Measurements from ENCODE around the gene EIF5AL1.
"Not testable (repeated sequence)": the region's sequence is repeated elsewhere in the genome, so short reads cannot be mapped to it uniquely, and the experiment has no call there.

The EIF5AL1 gene

DNA sequence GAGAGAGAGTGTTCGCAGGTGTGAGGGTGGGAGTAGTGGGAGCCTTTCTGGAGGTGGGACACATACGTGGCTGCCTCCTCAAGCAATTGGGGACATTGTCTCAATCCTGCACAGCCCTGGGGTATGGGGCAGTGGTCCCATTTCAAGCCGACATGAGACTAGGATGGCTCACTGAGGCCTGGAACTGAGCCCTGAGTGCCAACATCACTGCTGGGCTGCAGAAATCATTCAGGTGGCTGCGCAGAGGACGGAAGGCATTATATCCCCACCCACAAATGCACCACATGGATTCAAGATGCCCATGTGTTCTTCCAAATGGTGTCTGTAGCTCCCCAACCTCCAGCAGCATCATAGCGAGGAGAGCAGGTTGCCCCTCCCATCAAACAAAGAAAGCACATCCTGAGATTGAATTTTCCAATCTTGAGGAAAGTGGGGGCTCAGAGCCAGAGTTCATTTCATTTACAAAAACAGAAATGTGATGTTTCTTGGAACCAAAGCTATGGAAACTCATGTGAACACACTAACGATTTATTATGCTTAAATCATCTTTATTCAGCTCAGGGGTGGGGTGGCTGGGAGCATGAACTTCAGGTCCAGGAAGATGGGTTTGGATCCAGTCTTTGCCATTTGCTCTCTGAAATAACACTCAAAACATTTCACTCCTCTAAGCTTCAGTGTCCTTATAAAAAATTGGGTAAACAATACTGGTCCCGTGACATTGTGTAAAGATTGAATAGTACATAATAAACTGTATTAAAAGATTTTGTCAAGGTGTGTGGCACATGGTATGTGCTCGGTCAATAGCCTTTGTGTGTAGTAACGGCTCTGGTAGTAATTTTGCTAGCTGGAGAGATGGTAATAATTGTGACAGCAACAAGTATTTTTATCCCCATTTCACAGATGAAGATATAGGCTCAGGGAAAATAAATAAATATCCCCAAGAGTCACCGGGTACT is 43.3 kb downstream of the EIF5AL1 start:
- DNase-seq (no peak), ATAC-seq (no peak)

DNA sequence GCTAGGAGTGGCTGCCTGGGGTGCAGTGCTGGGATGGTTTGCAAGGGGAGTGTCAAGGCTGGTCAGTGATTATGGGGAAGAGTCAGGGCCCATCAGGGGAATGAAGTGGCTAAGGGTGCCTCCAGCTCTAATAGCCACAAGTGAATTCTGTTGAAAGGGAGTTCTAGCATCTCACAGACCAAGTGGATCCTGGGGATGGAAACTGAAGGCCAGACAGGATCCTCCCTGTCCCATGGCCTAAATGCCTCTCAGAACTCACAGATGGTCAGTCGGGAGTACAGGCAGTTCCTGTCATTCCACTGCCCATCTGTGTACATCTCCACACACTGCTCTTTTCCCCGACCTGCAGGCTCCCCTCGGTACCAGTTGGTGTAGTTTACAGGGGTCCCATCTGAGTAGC is 44.6 kb downstream of the EIF5AL1 start:
- DNase-seq, ATAC-seq: not testable (repeated sequence)

DNA sequence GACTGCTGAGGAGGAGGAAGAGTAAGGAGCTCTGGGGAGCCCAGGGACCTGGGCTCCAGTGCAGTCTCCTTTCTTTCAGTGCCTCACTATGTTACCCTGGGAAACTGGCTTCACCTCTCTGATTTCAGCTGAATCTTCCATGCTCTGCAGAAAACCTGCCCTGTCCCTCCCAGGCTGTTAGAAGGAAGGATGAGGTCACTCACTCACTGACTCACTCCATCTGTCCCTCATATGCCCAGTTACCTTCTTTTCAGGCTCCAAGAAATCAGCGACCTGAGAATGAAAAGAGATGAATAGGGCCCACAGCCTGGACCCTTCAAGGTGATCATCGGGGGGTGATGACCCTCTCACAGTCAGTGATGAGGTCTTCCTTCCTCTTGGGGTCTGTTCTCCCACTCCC is 47.4 kb downstream of the EIF5AL1 start:
- DNase-seq (no peak), ATAC-seq (no peak)

DNA sequence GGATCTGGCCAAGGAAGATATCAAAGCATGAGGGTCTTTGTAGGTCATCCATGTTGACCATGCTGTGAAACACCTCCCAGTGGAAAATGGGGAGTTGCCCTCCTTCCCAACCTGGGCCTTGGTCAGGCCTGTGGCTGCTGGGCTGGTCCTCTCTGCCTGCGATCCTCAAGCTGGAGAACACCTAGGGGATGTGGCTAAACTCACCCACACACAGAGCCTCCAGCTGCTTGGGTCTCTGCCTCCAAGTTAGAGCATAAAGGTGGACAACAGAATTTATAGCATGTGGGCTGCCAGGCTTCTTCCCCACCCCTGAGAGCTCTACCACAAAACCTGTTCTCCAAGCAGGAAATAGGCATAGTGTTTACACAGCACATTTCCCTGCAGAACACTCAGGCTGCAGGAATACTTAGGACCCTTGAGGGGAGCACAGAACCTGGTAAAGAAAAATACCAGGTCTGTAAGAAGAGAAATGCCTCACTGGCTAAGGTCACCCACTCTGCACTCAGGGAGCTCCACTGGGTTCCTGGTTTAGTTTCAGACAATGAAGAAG is 47.9 kb downstream of the EIF5AL1 start, which contains the start of gene SFTPA2:
Gene SFTPA2 (minus strand): TSS at position 248 of the 550 bp plus-strand sequence. CDS start 924 bp downstream, outside the sequence.
- ATAC-seq (no peak), DNase-seq (no peak)

DNA sequence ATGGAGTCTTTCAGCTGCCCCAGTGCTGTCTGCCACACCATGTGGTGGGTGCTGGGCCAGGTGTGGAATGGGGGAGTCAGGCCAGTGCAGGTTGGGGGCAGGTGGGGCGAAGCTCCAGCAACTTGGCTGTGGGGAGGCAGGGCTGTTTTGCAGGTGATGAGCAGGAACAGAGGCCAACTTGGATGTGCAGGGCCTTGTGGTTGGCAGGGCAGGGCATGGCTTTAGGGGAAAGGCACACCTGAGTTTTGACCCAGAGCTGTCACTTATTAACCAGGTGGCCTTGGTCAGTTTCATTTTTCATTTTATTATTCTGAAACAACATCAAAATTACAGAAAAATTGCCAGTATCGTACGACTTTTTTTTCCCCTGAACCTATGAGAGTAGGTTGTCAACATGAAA is 48.9 kb downstream of the EIF5AL1 start:
- DNase-seq = no peak
- no peak for ATAC-seq

DNA sequence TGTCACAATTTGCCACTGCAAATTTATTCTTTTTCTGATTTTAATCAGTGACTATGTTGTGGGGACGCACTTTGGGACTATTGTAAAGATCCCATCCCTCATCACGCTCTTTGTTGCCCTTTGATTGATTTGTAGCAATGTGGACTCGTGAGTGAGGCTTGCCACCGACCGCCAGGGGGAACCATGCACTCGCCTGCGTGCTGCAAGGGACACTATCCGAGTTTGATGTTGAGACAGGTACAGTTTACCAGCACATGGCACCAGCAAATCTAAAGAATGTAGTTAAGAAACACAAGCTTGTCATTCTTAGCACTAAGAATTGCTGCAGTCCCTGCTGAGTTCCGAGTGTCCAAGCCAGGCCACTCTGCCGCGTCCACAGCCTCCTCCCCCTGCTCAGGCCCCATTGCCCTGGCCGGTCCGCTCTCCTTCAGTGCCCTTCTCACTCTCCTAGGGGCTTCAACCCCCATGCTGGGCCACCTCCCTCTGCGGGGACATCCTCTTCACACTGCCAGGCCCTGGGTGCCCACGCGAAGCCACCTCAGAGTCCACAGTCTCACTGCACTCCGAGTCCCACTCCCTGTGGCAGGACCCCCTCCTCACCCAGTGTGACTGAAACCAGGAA is 49.9 kb downstream of the EIF5AL1 start:
- ATAC-seq = peak; percentile 31
- DNase-seq = peak; percentile 68

DNA sequence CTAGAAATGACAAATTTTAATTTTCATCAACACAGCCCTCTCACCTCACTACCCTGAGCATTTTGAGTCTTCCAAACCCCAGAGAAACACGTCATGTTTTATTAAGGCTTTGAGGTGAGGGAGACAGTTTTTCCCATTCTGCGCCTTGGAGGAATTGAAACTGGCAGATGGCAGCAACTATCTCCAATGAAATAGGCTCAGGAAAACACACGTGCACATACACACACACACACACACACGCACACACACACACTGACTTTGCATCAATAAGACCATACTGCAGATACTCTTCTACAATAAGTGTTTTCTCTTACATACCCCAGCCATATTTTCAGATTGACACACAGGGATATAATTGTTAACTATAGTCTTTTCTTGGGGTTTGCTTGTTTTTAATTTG is 51.1 kb downstream of the EIF5AL1 start:
- ATAC-seq (no peak), DNase-seq (no peak)

Measured in stimulated activated naive CD8-positive, alpha-beta T cell treated with anti-CD3 and anti-CD28 coated beads, Interleukin-15, Interleukin-2, amounts not matched to agents 100 U/mL and 50 U/mL, for 24 hours (primary cell).